ENCODE data around the gene TMEM209. TPM values are rescaled to one million over a fixed set of nuclear protein-coding genes. Genes with fewer than 3 reads are reported as not detected.
"Not testable (repeated sequence)": the region's sequence is repeated elsewhere in the genome, so short reads cannot be mapped to it uniquely, and the experiment has no call there.

TMEM209 gene
- total RNA-seq, 1 donor from 2014 or later, result 22.1 TPM

- no peak for DNase-seq (ENCODE audit: low read depth)
- TF ChIP-seq, protein P1, sequence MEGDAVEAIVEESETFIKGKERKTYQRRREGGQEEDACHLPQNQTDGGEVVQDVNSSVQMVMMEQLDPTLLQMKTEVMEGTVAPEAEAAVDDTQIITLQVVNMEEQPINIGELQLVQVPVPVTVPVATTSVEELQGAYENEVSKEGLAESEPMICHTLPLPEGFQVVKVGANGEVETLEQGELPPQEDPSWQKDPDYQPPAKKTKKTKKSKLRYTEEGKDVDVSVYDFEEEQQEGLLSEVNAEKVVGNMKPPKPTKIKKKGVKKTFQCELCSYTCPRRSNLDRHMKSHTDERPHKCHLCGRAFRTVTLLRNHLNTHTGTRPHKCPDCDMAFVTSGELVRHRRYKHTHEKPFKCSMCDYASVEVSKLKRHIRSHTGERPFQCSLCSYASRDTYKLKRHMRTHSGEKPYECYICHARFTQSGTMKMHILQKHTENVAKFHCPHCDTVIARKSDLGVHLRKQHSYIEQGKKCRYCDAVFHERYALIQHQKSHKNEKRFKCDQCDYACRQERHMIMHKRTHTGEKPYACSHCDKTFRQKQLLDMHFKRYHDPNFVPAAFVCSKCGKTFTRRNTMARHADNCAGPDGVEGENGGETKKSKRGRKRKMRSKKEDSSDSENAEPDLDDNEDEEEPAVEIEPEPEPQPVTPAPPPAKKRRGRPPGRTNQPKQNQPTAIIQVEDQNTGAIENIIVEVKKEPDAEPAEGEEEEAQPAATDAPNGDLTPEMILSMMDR (IDR thresholded peaks at IDR 0.05; ENCODE audit: insufficient read depth, low read length, poor library complexity, severe bottlenecking), result no peak
- Histone ChIP-seq H3K27me3 (ENCODE audit: control insufficient read depth, insufficient read depth, low read length) (no peaks in the 10 kb centered on the region), H3K4me3 (ENCODE audit: low read depth, low read length) (no peak overlapping the region), H3K36me3 (ENCODE audit: control insufficient read depth, insufficient read depth, low read length) (no peaks in the 10 kb centered on the region)
Observed at GRCh38 chr7:130150587-130150986, 54.6 kb downstream of the TMEM209 start.

DNA sequence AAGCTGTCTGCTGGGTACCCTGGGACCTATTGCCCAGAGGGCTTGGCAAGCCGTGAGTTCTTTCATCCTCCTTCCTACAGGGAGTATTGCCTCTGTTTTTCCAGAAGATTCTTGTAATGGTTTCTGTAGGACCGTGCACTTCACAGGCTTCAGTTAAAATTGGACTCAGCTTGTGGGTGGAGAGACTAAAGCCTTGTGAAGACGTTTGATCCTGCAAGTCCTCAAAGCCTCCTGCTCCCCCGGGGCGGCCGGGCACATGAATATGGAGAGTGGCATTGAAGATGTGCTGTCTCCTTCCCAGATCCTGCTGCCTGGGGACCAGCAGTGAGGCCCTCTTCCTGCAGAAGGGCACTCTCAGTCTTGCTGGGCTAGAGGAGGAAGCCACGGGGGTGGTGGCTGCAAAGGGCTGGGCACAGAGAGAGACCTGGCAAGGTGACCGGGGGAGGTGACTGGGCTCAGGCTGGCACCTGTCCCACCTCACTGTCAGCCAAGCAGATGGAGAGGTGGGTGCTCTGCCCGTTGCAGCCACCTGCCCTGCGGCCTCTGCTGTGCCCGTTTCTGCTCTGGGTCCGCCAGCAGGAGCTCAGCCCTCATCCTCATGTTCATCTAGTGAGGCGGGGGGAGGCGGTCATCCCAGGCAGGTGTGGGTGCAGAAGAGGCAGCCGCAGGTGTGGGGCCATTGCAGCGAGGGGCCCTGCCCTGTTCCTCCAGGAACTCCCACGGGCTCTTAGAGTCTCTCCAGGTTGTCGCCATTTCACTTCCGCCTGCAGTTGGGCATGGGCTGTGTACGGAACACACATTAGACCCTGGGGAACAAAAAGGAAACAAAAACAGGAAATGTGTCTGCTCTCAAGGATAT is 55.7 kb downstream of the TMEM209 start:
- TF ChIP-seq, protein P1 (IDR thresholded peaks at IDR 0.05; ENCODE audit: insufficient read depth, low read length, poor library complexity, severe bottlenecking), result no peak
- no peak overlapping the region for H3K4me3 ChIP-seq (ENCODE audit: low read depth, low read length)

DNA sequence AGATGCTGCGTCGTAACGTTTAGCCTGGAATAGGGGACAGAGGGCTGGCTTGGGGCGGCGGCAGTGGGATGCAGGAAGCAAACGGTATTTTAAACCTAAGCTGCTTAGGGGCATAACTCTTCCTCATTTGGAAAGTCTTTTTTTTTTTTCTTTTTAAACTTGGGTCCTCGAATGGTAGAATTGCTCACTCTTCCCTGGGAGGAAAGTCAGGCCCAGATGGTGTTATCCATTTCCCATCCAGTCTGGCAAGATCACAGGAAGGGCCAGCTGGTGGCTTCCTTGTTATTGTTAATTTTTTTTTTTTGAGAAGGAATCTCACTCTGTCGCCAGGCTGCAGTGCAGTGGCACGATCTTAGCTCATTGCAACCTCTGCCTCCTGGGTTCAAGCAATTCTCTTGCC is 56.6 kb downstream of the TMEM209 start:
- Histone ChIP-seq H3K36me3 (ENCODE audit: control insufficient read depth, insufficient read depth, low read length) (no peaks in the 10 kb centered on the region), H3K4me3 (ENCODE audit: low read depth, low read length) (no peak overlapping the region), H3K27me3 (ENCODE audit: control insufficient read depth, insufficient read depth, low read length) (no peaks in the 10 kb centered on the region)
- no peak for DNase-seq (ENCODE audit: low read depth)
- TF ChIP-seq, protein P1 (IDR thresholded peaks at IDR 0.05; ENCODE audit: insufficient read depth, low read length, poor library complexity, severe bottlenecking), result no peak

More for the DNA sequence above, 55.7 kb downstream of the TMEM209 start:
- Histone ChIP-seq H3K27me3 (ENCODE audit: control insufficient read depth, insufficient read depth, low read length) (no peaks in the 10 kb centered on the region), H3K36me3 (ENCODE audit: control insufficient read depth, insufficient read depth, low read length) (no peaks in the 10 kb centered on the region)
- DNase-seq (ENCODE audit: low read depth), result no peak

GRCh38 chr7:130147710-130148325 is 57.4 kb downstream of the TMEM209 start:
- DNase-seq (ENCODE audit: low read depth), result no peak
- no peaks in the 10 kb centered on the region for H3K27me3 ChIP-seq (ENCODE audit: control insufficient read depth, insufficient read depth, low read length)
- TF ChIP-seq, protein P1 (IDR thresholded peaks at IDR 0.05; ENCODE audit: insufficient read depth, low read length, poor library complexity, severe bottlenecking), result no peak
- no peaks in the 10 kb centered on the region for H3K36me3 ChIP-seq (ENCODE audit: control insufficient read depth, insufficient read depth, low read length)
- no peak overlapping the region for H3K4me3 ChIP-seq (ENCODE audit: low read depth, low read length)

GRCh38 chr7:130146693-130147405 is 58.4 kb downstream of the TMEM209 start:
- Histone ChIP-seq H3K36me3 (ENCODE audit: control insufficient read depth, insufficient read depth, low read length) (no peaks in the 10 kb centered on the region), H3K27me3 (ENCODE audit: control insufficient read depth, insufficient read depth, low read length) (no peaks in the 10 kb centered on the region), H3K4me3 (ENCODE audit: low read depth, low read length) (no peak overlapping the region)
- TF ChIP-seq, protein P1 (IDR thresholded peaks at IDR 0.05; ENCODE audit: insufficient read depth, low read length, poor library complexity, severe bottlenecking), result no peak
- no peak for DNase-seq (ENCODE audit: low read depth)

DNA sequence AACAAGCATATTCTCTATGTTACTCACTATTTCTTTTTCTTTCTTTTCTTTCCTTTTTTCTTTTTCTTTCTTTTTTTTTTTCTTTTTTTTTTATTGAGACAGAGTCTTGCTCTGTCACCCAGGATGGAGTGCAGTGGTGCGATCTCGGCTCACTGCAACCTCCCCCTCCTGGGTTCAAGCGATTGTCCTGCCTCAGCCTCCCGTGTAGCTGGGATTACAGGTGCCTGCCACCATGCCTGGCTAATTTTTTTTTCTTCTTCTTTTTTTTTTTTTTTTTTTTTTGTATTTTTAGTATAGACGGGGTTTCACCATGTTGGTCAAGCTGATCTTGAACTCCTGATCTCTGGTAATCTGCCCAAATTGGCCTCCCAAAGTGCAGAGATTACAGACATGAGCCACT is 59.1 kb downstream of the TMEM209 start:
- not testable (repeated sequence) for H3K36me3 ChIP-seq (ENCODE audit: control insufficient read depth, insufficient read depth, low read length)

More for the DNA sequence above, 59.1 kb downstream of the TMEM209 start:
- not testable (repeated sequence) for DNase-seq (ENCODE audit: low read depth); H3K4me3 ChIP-seq (ENCODE audit: low read depth, low read length); H3K27me3 ChIP-seq (ENCODE audit: control insufficient read depth, insufficient read depth, low read length)

All from kidney epithelial cell (primary cell).